Stimulated activated naive CD4-positive, alpha-beta T cell (primary cell): ENCODE measurements around the gene CPSF7.
A peak's percentile ranks its signal among the peaks of the same experiment; 100 is the strongest.
"Not testable (repeated sequence)": the region's sequence is repeated elsewhere in the genome, so short reads cannot be mapped to it uniquely, and the experiment has no call there.

Experiments
- DNase-seq, 6 experiments: peaks; one replicate each; lab custom pipeline; 2025; lab: John Stamatoyannopoulos, UW

Gene CPSF7

GRCh38 chr11:61384271-61385242 lies 45.2 kb downstream of the CPSF7 start:
- no peak for DNase-seq

- DNase-seq, result not testable (repeated sequence)
Measured at GRCh38 chr11:61383859-61384258, 45.9 kb downstream of the CPSF7 start.

- DNase-seq, result no peak
Measured at GRCh38 chr11:61380884-61381283, 48.9 kb downstream of the CPSF7 start.

- DNase-seq, result no peak
Measured at GRCh38 chr11:61378713-61379313, 51.0 kb downstream of the CPSF7 start.

- DNase-seq, result no peak
Measured at GRCh38 chr11:61377461-61378160, 52.2 kb downstream of the CPSF7 start.

GRCh38 chr11:61375761-61376108 lies 54.0 kb downstream of the CPSF7 start:
- DNase-seq, result no peak

GRCh38 chr11:61372659-61373420 lies 56.9 kb downstream of the CPSF7 start:
- no peak for DNase-seq

- DNase-seq, result no peak
Measured at GRCh38 chr11:61370349-61371005, 59.3 kb downstream of the CPSF7 start.

GRCh38 chr11:61369372-61370348 lies 60.1 kb downstream of the CPSF7 start:
- DNase-seq, result no peak

GRCh38 chr11:61368646-61369045 lies 61.1 kb downstream of the CPSF7 start:
- no peak for DNase-seq

GRCh38 chr11:61367406-61367805 lies 62.4 kb downstream of the CPSF7 start:
- DNase-seq, result no peak

GRCh38 chr11:61364012-61364675 lies 65.6 kb downstream of the CPSF7 start:
- DNase-seq, result no peak

GRCh38 chr11:61362542-61362875 lies 67.3 kb downstream of the CPSF7 start:
- peak in 5 of 6 experiments; percentile 11 to 81 (median 60) for DNase-seq

GRCh38 chr11:61361741-61362541 lies 67.8 kb downstream of the CPSF7 start, which contains the start of the genes CYB561A3 and TMEM138:
TSS of gene CYB561A3 (minus strand) at chr11:61361882. CDS start at chr11:61356713, 5,169 bp downstream.
TSS of gene TMEM138 (plus strand) at chr11:61362374. CDS start at chr11:61364391, 2,017 bp downstream.
- peak; percentile 69 to 88 (median 81) for DNase-seq

- DNase-seq, result no peak
Measured at GRCh38 chr11:61361237-61361740, 68.5 kb downstream of the CPSF7 start.

- DNase-seq, result no peak
Measured at GRCh38 chr11:61359516-61359915, 70.3 kb downstream of the CPSF7 start.

GRCh38 chr11:61358566-61358965 lies 71.2 kb downstream of the CPSF7 start:
- no peak for DNase-seq

- no peak for DNase-seq
Measured at GRCh38 chr11:61357894-61358239, 71.9 kb downstream of the CPSF7 start.
